ENCODE measurements around the gene GNA15. TPM values are rescaled to one million over a fixed set of nuclear protein-coding genes. Genes with fewer than 3 reads are reported as not detected.
"Not testable (repeated sequence)": the region's sequence is repeated elsewhere in the genome, so short reads cannot be mapped to it uniquely, and the experiment has no call there.

Gene GNA15
- 10 to 100 TPM in 1 of 3 donors, 1 to 10 TPM in 2; 7.8 to 16.2 (median 8.5) TPM for total RNA-seq

GRCh38 chr19:3135961-3136683 lies at the start of gene GNA15:
TSS of gene GNA15 (plus strand) at chr19:3136033. CDS start at chr19:3136451, 418 bp downstream.
- no peaks in the 10 kb centered on the region for H3K9me3 ChIP-seq
- H3K4me3 ChIP-seq: peak within 1 kb of the TSS; percentile 44 to 69 (median 53)
- H3K4me1 ChIP-seq: no peaks in the 10 kb centered on the region
- peak within 1 kb of the TSS; percentile 74 to 75 for H3K27ac ChIP-seq
- intact Hi-C loops (cut with DNase I; ENCODE audit: low total_unique reads): no loop called here
- TF ChIP-seq POLR2AphosphoS5 (IDR thresholded peaks at IDR 0.05) (no peak), POLR2A (IDR thresholded peaks at IDR 0.05) (no peak), CTCF (IDR thresholded peaks at IDR 0.05) (no peak)
- DNase-seq (ENCODE audit: low spot score in 2 of 2): peak; percentile 53 to 70
- H3K27me3 ChIP-seq: no peaks in the 10 kb centered on the region
- H3K36me3 ChIP-seq: no peaks in the 10 kb centered on the region

- Histone ChIP-seq H3K4me3 (no peak overlapping the region), H3K36me3 (no peaks in the 10 kb centered on the region), H3K27me3 (no peaks in the 10 kb centered on the region), H3K27ac (no peak overlapping the region), H3K4me1 (no peaks in the 10 kb centered on the region), H3K9me3 (no peaks in the 10 kb centered on the region)
- DNase-seq (ENCODE audit: low spot score in 2 of 2): no peak
- intact Hi-C loops (cut with DNase I; ENCODE audit: low total_unique reads): no loop called here
- TF ChIP-seq CTCF (IDR thresholded peaks at IDR 0.05): no peak
Measured at GRCh38 chr19:3087769-3088168, 48.1 kb upstream of the GNA15 start.

- H3K27ac ChIP-seq; H3K4me1 ChIP-seq; H3K9me3 ChIP-seq; H3K36me3 ChIP-seq; intact Hi-C loops (cut with DNase I; ENCODE audit: low total_unique reads); DNase-seq (ENCODE audit: low spot score in 2 of 2); H3K4me3 ChIP-seq; H3K27me3 ChIP-seq: not testable (repeated sequence)
Measured at GRCh38 chr19:3089299-3089855, 46.5 kb upstream of the GNA15 start.

- Histone ChIP-seq H3K27ac (peak overlapping the region; percentile 89 to 96), H3K36me3 (no peaks in the 10 kb centered on the region), H3K4me1 (peaks cover 23 to 24% of the 10 kb centered on the region in 2 donors), H3K4me3 (peak overlapping the region; percentile 65 to 98 (median 96)), H3K9me3 (no peaks in the 10 kb centered on the region), H3K27me3 (no peaks in the 10 kb centered on the region)
- intact Hi-C loops (cut with DNase I; ENCODE audit: low total_unique reads): no loop called here
- DNase-seq (ENCODE audit: low spot score in 2 of 2): no peak
- no peak for TF ChIP-seq POLR2A (IDR thresholded peaks at IDR 0.05)
- TF ChIP-seq CTCF (IDR thresholded peaks at IDR 0.05): no peak
- no peak for TF ChIP-seq POLR2AphosphoS5 (IDR thresholded peaks at IDR 0.05)
Measured at GRCh38 chr19:3094601-3095440, 41.0 kb upstream of the GNA15 start.

- Histone ChIP-seq H3K27ac (peak overlapping the region; percentile 89 to 96), H3K36me3 (no peaks in the 10 kb centered on the region), H3K27me3 (no peaks in the 10 kb centered on the region), H3K4me1 (peaks cover 24 to 31% of the 10 kb centered on the region in 2 donors), H3K4me3 (peak overlapping the region; percentile 65 to 98 (median 96)), H3K9me3 (no peaks in the 10 kb centered on the region)
- DNase-seq (ENCODE audit: low spot score in 2 of 2): no peak
- intact Hi-C loops (cut with DNase I; ENCODE audit: low total_unique reads): no loop called here
- no peak for TF ChIP-seq CTCF (IDR thresholded peaks at IDR 0.05)
- no peak for TF ChIP-seq POLR2A (IDR thresholded peaks at IDR 0.05)
- TF ChIP-seq POLR2AphosphoS5 (IDR thresholded peaks at IDR 0.05): no peak
Measured at GRCh38 chr19:3095441-3096191, 40.2 kb upstream of the GNA15 start.

Measured in breast epithelium (tissue), 4 donors.